Brain microvascular endothelial cell (primary cell): Measurements from ENCODE around the gene LPXN.

Experiments used
- DNase-seq: peaks from one replicate; pipeline ENCODE4 v3.0.0-alpha.2; 2020
- H3K27ac ChIP-seq: fragments of 250-450 bp; sonication (Bioruptor Pico); 2 replicates; pipeline ENCODE4 v1.5.1; 2020; ENCODE audit warnings: mild to moderate bottlenecking, moderate library complexity
- H3K27me3 ChIP-seq: fragments of 250-450 bp; sonication (Bioruptor Pico); replicated peaks from 2 replicates; pipeline ENCODE4 v1.5.1; 2020; ENCODE audit warnings: mild to moderate bottlenecking
- H3K36me3 ChIP-seq: fragments of 250-450 bp; sonication (Bioruptor Pico); replicated peaks from 2 replicates; pipeline ENCODE4 v1.5.1; 2020; ENCODE audit warnings: mild to moderate bottlenecking
- H3K4me3 ChIP-seq: 2 replicates; pipeline ENCODE4 v1.5.1; 2011; ENCODE audit warnings: low read depth, mild to moderate bottlenecking, control low read depth, low read length, moderate library complexity
- in situ Hi-C: cut with HindIII; loops from 2 replicates; pipeline ENCODE4 v1.10.0; 2017; ENCODE audit warnings: low sequenced_read_pairs, low pct_ligation_motif_present
- TF ChIP-seq, protein P1 (sequence below): IDR thresholded peaks from 2 replicates; pipeline ENCODE4 v1.5.1; 2011; ENCODE audit warnings: low read depth, mild to moderate bottlenecking, moderate library complexity, low read length, control low read depth, inconsistent platforms; ENCODE audit errors: missing control alignments

The LPXN gene

DNA sequence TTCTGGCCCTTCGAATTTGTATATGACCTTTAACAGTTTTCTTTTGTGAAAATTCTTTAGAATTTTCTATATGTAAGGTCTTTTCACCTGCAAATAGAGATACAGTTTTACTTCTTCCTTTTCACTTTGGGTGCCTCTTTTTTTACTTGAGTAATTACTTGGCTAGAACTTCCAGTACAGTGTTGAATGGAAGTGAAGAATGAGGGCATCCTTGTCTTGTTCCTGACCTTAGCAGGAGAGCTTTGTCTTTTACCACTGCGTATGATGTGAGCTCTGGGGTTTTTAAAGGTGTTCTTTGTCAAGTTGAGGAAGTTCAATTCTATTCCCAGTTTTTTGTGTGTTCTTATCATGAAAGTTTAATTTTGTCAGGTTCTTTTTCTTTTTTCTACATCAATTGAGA is 24.9 kb upstream of the LPXN start:
- TF ChIP-seq, protein P1, sequence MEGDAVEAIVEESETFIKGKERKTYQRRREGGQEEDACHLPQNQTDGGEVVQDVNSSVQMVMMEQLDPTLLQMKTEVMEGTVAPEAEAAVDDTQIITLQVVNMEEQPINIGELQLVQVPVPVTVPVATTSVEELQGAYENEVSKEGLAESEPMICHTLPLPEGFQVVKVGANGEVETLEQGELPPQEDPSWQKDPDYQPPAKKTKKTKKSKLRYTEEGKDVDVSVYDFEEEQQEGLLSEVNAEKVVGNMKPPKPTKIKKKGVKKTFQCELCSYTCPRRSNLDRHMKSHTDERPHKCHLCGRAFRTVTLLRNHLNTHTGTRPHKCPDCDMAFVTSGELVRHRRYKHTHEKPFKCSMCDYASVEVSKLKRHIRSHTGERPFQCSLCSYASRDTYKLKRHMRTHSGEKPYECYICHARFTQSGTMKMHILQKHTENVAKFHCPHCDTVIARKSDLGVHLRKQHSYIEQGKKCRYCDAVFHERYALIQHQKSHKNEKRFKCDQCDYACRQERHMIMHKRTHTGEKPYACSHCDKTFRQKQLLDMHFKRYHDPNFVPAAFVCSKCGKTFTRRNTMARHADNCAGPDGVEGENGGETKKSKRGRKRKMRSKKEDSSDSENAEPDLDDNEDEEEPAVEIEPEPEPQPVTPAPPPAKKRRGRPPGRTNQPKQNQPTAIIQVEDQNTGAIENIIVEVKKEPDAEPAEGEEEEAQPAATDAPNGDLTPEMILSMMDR = no peak
- in situ Hi-C loops = no loop called here
- H3K27ac ChIP-seq = no peak overlapping the region
- H3K4me3 ChIP-seq = no peak overlapping the region
- DNase-seq = no peak
- H3K27me3 ChIP-seq = no peaks in the 10 kb centered on the region
- H3K36me3 ChIP-seq = peaks cover 2% of the 10 kb centered on the region

DNA sequence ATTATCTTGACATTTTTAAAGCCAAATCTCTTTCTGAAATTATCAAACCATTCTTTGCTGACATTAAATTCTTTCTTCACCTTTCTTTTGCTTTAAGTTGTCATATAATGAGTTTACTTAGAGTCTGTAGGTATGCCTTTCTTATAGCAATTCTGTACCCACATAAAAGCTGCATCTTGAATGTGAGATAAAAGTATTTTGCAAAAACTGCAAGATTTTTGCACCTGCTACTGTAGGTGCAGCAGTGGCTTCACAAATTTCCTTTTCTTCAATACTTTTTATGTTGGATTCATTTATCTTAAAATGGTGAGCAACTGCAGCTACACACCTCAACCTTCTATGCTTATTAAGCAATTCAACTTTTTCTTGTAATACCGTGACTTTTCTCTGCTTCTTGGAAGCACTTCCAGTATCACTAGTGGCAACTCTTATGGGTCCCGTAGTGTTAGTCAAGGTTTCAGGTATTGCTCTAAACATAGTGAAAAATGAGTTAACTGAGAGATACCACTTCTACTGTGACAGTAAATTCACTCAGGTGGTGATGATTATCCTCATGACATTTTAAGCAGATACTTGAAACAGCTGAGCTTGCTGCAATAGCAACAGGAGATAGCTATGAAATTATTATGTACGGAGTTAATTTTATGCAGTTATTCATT is 22.0 kb upstream of the LPXN start:
- DNase-seq = no peak
- H3K27ac ChIP-seq = no peak overlapping the region
- H3K27me3 ChIP-seq = no peaks in the 10 kb centered on the region
- TF ChIP-seq, protein P1 = no peak
- in situ Hi-C loops = no loop called here
- no peak overlapping the region for H3K4me3 ChIP-seq
- peaks cover 5% of the 10 kb centered on the region for H3K36me3 ChIP-seq

DNA sequence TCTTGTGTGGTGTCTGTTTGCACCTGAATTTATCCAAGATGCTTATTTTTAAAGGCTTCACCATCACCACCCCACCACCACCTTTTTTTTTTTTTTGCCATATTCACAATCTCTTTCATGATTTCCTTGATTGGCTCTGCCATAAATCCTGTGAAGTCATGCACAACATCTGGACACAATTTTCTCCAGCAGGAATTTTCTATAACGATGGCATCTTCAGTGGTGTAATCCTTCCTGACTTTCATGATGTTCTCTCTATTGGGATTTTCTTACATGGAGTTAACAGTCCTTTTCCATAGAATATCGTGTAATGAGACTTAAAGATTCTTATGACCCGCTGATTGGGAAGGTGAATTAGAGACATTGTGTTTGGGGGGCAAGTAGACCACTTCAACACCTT is 21.0 kb upstream of the LPXN start:
- Histone ChIP-seq H3K4me3 (no peak overlapping the region), H3K36me3 (peaks cover 5% of the 10 kb centered on the region), H3K27me3 (no peaks in the 10 kb centered on the region), H3K27ac (no peak overlapping the region)
- no peak for DNase-seq
- in situ Hi-C loops = no loop called here
- TF ChIP-seq, protein P1 = no peak

DNA sequence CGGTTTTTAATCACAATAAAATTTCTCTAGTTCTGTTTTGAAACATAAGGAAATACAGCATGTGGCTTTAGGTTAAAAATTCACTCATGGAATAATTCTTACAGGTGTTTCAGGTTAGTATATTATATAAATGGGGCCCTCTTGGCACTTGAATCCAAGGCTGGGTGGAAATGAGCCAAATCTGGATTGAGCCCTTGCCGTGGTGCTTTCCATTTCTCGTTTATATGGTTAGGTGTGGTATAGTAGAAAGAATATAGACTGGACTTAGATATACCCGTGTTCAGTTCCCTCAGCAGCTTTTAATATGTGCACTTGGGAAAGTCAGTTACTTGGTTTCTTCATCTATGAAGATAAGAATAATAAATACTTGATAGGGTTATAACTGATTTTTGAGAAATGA is 19.2 kb upstream of the LPXN start:
- in situ Hi-C loops = no loop called here

DNA sequence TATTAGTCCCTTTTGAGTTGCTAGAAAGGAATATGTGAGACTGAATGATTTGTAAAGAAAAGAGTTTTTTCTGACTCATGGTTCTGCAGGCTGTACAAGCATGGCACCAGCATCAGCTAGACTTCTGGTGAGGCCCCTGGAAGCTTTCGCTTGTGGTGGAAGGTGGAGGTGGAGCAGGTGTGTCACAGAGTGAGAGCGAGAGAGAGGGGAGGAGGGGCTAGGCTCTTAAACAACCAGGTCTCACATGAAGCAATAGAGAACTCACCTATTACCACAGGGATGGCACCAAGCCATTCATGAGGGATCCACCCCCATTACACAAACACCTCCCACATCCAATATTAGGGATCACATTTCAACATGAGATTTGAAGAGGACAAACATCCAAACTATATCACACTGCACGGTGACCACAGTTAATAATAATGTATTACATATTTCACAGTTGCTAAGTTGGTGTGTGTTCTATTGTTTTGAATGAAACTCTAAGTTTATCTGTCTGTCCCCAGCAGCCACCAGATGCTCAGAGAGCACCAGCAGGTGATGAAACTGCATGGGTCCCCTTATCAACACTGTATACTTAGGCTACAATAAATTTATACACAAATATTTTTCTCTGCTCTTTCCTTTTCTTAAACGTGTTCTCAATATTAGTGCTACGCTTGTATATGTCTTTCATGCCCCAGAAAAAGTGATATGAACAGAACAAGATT is 17.3 kb upstream of the LPXN start:
- TF ChIP-seq, protein P1 = no peak
- DNase-seq = no peak
- Histone ChIP-seq H3K27me3 (no peaks in the 10 kb centered on the region), H3K36me3 (peaks cover 3% of the 10 kb centered on the region), H3K4me3 (no peak overlapping the region), H3K27ac (no peak overlapping the region)
- in situ Hi-C loops = no loop called here

More for the DNA sequence above, 19.2 kb upstream of the LPXN start:
- TF ChIP-seq, protein P1 = no peak
- Histone ChIP-seq H3K27ac (no peak overlapping the region), H3K4me3 (no peak overlapping the region), H3K36me3 (peaks cover 5% of the 10 kb centered on the region), H3K27me3 (no peaks in the 10 kb centered on the region)
- DNase-seq = no peak
